GM20000 (cell line): ENCODE measurements around the gene TTYH1.
"Not testable (repeated sequence)": the region's sequence is repeated elsewhere in the genome, so short reads cannot be mapped to it uniquely, and the experiment has no call there.

Experiments
- DNase-seq: peaks from one replicate; pipeline ENCODE4 v3.0.0; 2012; ENCODE audit warnings: low spot score
- CTCF ChIP-seq: IDR thresholded peaks from 2 replicates; pipeline ENCODE4 v1.5.1; 2012; ENCODE audit warnings: mild to moderate bottlenecking, control low read depth; ENCODE audit errors: extremely low read depth, missing control alignments

The TTYH1 gene

DNA sequence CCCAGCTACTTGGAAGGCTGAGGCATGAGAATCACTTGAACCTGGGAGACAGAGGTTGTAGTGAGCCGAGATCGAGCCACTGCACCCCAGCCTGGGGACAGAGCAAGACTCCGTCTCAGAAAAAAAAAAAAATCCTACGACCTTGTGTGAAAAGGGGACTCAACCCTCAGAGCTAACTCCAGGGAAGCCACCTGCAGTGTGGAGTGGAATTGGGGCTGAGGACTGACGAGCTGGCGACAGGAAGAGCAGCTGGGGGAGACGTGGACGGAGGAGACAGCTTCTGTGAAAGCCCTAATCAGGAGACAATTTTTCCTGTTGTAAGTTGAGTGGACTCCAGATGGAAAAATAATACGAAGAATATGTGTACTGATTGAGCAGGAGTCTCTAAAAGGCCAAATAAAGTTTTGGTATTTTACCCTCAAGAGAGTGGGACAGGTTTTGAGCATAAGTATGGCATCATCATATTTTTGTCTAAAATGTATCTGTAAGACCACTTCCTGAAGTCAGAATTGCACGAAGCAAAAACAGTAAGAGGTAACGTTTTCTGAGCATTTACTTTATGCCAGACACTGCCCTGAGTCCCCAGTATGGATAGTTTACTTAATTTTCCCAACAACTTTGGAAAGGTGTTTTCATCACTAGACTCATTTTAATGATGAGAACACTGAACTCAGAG is 38.5 kb upstream of the TTYH1 start:
- no peak for TF ChIP-seq CTCF
- DNase-seq: no peak

GRCh38 chr19:54379187-54379678 is 36.0 kb upstream of the TTYH1 start:
- no peak for TF ChIP-seq CTCF
- no peak for DNase-seq

DNA sequence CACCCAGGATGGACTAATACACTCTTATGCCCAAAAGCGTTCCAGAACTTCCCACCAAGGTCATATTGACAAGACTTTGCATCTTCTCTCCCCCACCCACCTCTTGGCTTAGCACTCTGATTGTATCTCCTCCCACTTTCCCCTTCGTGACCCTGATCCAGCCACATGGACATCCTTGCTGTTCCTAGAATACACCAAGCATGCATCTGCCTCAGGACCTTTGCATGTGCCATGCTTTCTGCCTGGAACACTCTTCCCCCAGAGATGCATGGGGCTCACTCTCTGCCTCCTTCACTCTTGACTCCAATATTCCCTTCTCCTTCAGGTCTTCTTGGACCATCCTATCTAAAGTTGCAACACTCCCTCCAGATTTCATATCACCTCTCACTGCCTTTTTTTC is 34.4 kb upstream of the TTYH1 start:
- no peak for DNase-seq
- TF ChIP-seq CTCF: no peak

DNA sequence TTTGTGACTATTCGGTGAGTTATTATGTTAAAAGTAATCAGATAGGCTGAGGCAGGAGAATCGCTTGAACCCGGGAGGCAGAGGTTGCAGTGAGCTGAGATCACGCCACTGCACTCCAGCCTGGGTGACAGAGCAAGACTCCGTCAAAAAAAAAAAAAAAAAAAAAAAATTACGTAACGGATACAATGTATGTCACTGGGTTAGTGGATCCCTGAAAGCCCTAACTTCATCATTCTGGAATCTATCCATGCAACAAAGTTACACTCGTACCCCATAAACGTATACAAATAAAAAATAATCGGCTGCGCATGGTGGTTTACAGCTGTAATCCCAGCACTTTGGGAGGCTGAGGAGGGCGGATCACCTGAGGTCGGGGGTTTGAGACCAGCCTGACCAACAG is 33.2 kb upstream of the TTYH1 start:
- DNase-seq: not testable (repeated sequence)

DNA sequence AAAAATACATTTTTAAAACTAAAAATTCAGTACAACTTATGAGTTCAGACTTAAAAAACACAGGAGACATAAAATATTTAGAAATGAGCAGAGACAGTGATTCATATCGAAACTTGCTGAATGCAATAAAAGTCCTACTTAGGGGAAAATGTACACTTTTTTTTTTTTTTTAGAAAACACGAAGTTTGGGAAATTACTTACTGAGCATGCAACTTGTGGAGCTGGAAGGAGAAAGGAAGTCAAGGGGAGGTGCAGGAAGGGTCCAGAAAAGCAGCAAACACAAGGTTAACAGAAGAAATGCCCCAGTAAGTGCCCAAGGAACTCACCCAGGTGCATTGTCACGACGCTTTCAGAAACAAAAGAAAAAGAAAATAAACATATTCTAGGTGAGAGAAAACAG is 31.9 kb upstream of the TTYH1 start:
- DNase-seq: no peak
- TF ChIP-seq CTCF: no peak

- TF ChIP-seq CTCF: no peak
Observed at GRCh38 chr19:54387991-54388801, 27.1 kb upstream of the TTYH1 start.

DNA sequence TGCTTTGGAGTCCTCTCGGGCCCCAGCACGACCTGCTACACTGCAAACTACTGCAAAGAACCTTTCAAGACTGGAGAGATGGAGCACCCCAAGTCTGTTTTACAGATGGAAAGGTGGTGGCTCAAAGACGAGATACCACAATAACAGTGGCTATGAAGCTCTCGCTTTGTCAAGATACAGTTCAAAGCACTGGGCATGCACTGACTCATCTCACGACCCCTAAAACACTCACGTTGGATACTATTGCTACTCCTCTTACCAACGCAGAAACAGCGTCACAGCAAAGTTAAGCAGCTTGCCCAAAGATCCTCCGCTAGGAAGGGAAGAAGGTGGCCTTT is 26.5 kb upstream of the TTYH1 start:
- TF ChIP-seq CTCF: no peak
- no peak for DNase-seq

More at GRCh38 chr19:54387991-54388801, 27.1 kb upstream of the TTYH1 start:
- DNase-seq: peak; percentile 43
